ENCODE data around the gene CDC23. TPM values are rescaled to one million over a fixed set of nuclear protein-coding genes. Genes with fewer than 3 reads are reported as not detected.

CDC23 gene
- total and polyA plus RNA-seq, 2 of the 8 experiments (the other 6 are each of a cell fraction or from before 2014, with no cell fraction given), result 32.6 to 45.7 TPM

DNA sequence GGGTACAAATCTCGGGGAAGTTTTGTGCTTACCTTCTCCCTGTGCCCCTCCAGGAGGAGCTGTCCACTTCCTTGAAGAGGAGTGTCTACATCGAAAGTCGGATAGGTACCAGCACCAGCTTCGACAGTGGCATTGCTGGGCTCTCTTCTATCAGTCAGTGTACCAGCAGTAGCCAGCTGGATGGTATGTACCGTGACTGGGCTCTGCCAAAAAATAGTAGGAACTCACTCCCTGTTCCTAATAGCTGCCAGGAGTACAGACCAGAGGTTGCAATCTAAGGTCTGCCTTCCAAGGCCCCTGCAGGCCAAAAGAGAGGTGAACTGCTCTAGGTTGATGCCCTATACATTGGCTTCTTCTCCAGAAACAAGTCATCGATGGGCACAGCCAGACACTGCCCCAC, 30.3 kb downstream of the CDC23 start:
- Histone ChIP-seq H4K8ac (ENCODE audit: extremely low read depth, insufficient read depth, low read length) (no peak overlapping the region), H3K4me3 (ENCODE audit: extremely low read depth in 1 of 4, insufficient read depth in 2 of 4, low read depth in 3 of 4, low read length in 4 of 4) (no peak overlapping the region), H3K23me2 (ENCODE audit: low read depth, low read length) (peaks cover 8% of the 10 kb centered on the region), H3K27ac (ENCODE audit: low read depth, low read length) (no peak overlapping the region), H2AFZ (ENCODE audit: low read length) (no peak overlapping the region), H3K18ac (ENCODE audit: extremely low read depth, low read length) (no peak overlapping the region), H2BK15ac (ENCODE audit: low read length) (no peak overlapping the region), H3K9ac (replicated peaks in 1 of 4; ENCODE audit: extremely low read depth in 1 of 4, low read depth in 3 of 4, low read length in 3 of 4) (no peak overlapping the region), H4K91ac (replicated peaks; ENCODE audit: insufficient read length, low read length) (no peak overlapping the region), H3K4me1 (replicated peaks in 1 of 4; ENCODE audit: control insufficient read depth in 3 of 4, insufficient read depth in 4 of 4, low read length in 3 of 4) (no peaks in the 10 kb centered on the region; a peak in 1 of 7 replicates), H2BK5ac (ENCODE audit: low read depth, low read length) (no peak overlapping the region), H3K14ac (ENCODE audit: insufficient read length) (no peak overlapping the region), H2BK120ac (replicated peaks; ENCODE audit: low read depth, low read length) (no peak overlapping the region), H3K4ac (replicated peaks; ENCODE audit: insufficient read length, low read depth, low read length) (no peak overlapping the region), H3K79me2 (ENCODE audit: control insufficient read depth in 1 of 2, insufficient read depth in 2 of 2, low read length in 2 of 2) (peaks cover 0 to 22% of the 10 kb centered on the region in 2 experiments; a peak in 2 of 4 replicates), H3K9me3 (ENCODE audit: insufficient read depth in 2 of 2, low read depth in 1 of 2, low read length in 1 of 2) (no peaks in the 10 kb centered on the region), H3K56ac (replicated peaks; ENCODE audit: insufficient read length, low read depth, low read length) (no peak overlapping the region), H3K27me3 (replicated peaks in 1 of 4; ENCODE audit: control insufficient read depth in 3 of 4, extremely low read depth in 1 of 4, insufficient read depth in 3 of 4, low read length in 3 of 4) (no peaks in the 10 kb centered on the region), H4K5ac (ENCODE audit: insufficient read length, low read depth, low read length) (no peak overlapping the region), H4K20me1 (replicated peaks in 1 of 2; ENCODE audit: control insufficient read depth in 1 of 2, insufficient read depth in 2 of 2, low read length in 2 of 2) (peaks cover 0 to 2% of the 10 kb centered on the region in 2 experiments), H2BK20ac (ENCODE audit: low read length) (no peak overlapping the region), H2BK12ac (ENCODE audit: low read depth, low read length) (no peak overlapping the region), H3K4me2 (ENCODE audit: insufficient read depth in 1 of 2, low read depth in 2 of 2, low read length in 2 of 2) (no peak overlapping the region), H2AK5ac (ENCODE audit: low read depth, low read length) (no peak overlapping the region), H3K23ac (ENCODE audit: insufficient read length) (no peak overlapping the region), H3K79me1 (ENCODE audit: low read depth, low read length) (0 out of 2 replicates have a peak, but pooled peaks cover 4% of the 10 kb centered on the region), H3K36me3 (ENCODE audit: control insufficient read depth in 2 of 4, insufficient read depth in 4 of 4, low read length in 3 of 4) (peaks cover 43 to 70% (median 66%) of the 10 kb centered on the region in 4 experiments)
- no peak for DNase-seq (ENCODE audit: low read depth in 1 of 2, low spot score in 2 of 2)
- CTCF ChIA-PET (ENCODE audit: partially characterized antibody), result interaction anchor here (1.3 to 1.8 kb wide), 3 partner anchors 30 to 216 kb away, joined by 3 to 5 read pairs (median 4); partner anchors contain the start of gene CDC23
- 85% methylated on average over 6 of the region's 6 CpGs; no CpG with 5 or more reads in 1 of the 2 experiments for WGBS, 2 experiments (ENCODE audit: extremely low coverage in 1 of 2, insufficient coverage in 1 of 2, insufficient read length in 1 of 2, insufficient replicate concordance in 2 of 2, low coverage in 1 of 2, low lambda C conversion rate in 2 of 2, missing lambda C conversion rate in 1 of 2)
- POLR2A ChIA-PET (ENCODE audit: partially characterized antibody), result interaction anchor here (1.3 to 1.5 kb wide), 2 partner anchors 11 to 30 kb away, joined by 3 to 4 read pairs; no protein-coding TSS in a partner anchor
- FAIRE-seq, result no peak
- TF ChIP-seq POU5F1 (IDR thresholded peaks at IDR 0.05; ENCODE audit: low read depth, low read length) (no peak), BACH1 (IDR thresholded peaks at IDR 0.05; ENCODE audit: low read length) (no peak), ZNF274 (IDR thresholded peaks at IDR 0.05; ENCODE audit: borderline replicate concordance, extremely low read depth, low read length) (no peak), CHD1 (IDR thresholded peaks at IDR 0.05; ENCODE audit: low read depth, low read length) (no peak), CTBP2 (IDR thresholded peaks at IDR 0.05; ENCODE audit: borderline replicate concordance, insufficient read depth, insufficient read length, low read length) (no peak), KDM4A (IDR thresholded peaks at IDR 0.05; ENCODE audit: low read depth, low read length, severe bottlenecking) (no peak), CHD2 (IDR thresholded peaks at IDR 0.05; ENCODE audit: low read length) (no peak), ATF2 (IDR thresholded peaks at IDR 0.05; ENCODE audit: low read length) (no peak), MAFK (IDR thresholded peaks at IDR 0.05; ENCODE audit: low read depth, low read length) (no peak), TAF7 (optimal IDR thresholded peaks at IDR 0.05; ENCODE audit: borderline replicate concordance, low read depth, low read length) (no peak), SP4 (IDR thresholded peaks at IDR 0.05; ENCODE audit: low read length) (no peak), YY1 (IDR thresholded peaks at IDR 0.05; ENCODE audit: low read depth, low read length) (no peak)
- TF ChIP-seq, protein P1, sequence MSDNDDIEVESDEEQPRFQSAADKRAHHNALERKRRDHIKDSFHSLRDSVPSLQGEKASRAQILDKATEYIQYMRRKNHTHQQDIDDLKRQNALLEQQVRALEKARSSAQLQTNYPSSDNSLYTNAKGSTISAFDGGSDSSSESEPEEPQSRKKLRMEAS (IDR thresholded peaks at IDR 0.05), result no peak
